Right lobe of liver (tissue), 4 donors: ENCODE results near the gene ZNF415.

ENCODE experiments used
- CTCF ChIP-seq, 4 donors: fragments of 200-600 bp in 3 of 4; fragments of 450-650 bp in 1 of 4; IDR thresholded peaks; one replicate each; pipeline versions ENCODE4 v1.5.1 to v1.8.0; 2016 to 2022; ENCODE audit warnings: antibody characterized with exemption in 4 of 4, mild to moderate bottlenecking in 2 of 4
- POLR2A ChIP-seq: fragments of 450-650 bp; IDR thresholded peaks from one replicate; pipeline ENCODE4 v1.6.1; 2017; ENCODE audit warnings: antibody characterized with exemption, mild to moderate bottlenecking
- donor health status: DM: no; HTN: no; CAD: no.
- donor health status: DM: no; HTN: no; CAD: no.
- donor health status: DM: no; HTN: yes; CAD: no.

DNA sequence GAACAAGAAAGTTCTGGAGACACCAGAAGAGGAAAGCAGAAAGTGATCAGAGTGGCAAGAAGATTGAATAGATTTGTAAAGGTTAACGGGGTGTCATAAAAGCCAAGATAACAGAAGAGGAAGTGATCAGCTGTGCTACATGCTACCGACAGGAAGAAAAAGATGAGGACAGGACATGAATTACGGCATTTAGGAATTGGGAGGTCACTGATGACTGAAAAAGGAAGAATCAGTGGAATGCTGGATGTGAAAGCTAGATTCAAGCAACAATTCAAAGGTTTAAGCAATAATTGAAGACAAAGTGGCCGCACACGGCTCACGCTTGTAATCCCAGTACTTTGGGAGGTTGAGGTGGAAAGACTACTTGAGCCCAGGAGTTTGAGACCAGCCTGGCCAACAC is 44.6 kb downstream of the ZNF415 start:
- TF ChIP-seq CTCF (IDR thresholded peaks at IDR 0.05) (no peak), POLR2A (no peak)
